Inflammatory macrophage treated with lipopolysaccharide for 4 hours (primary cell): ENCODE results near the gene PRSS33.

ENCODE experiments used
- DNase-seq: peaks from one replicate; pipeline ENCODE4 v3.0.0-alpha.2; 2020

Gene PRSS33

GRCh38 chr16:2795395-2796143, 8.2 kb upstream of the PRSS33 start:
- peak; percentile 46 for DNase-seq

GRCh38 chr16:2792940-2793339, 5.6 kb upstream of the PRSS33 start:
- DNase-seq = peak; percentile 52

- DNase-seq = no peak
These were observed 3.8 kb upstream of the PRSS33 start for GRCh38 chr16:2791174-2791573.

- DNase-seq = no peak
These were observed 3.3 kb upstream of the PRSS33 start for GRCh38 chr16:2790631-2791030.

- no peak for DNase-seq
These were observed 601 bp upstream of the PRSS33 start for GRCh38 chr16:2787961-2788360.

- DNase-seq = no peak
These were observed 571 bp downstream of the PRSS33 start for GRCh38 chr16:2786826-2787151.

- DNase-seq = no peak
These were observed 1.1 kb downstream of the PRSS33 start for GRCh38 chr16:2786061-2786825.

GRCh38 chr16:2785101-2785991, 2.0 kb downstream of the PRSS33 start:
- DNase-seq = no peak

- no peak for DNase-seq
These were observed 2.8 kb downstream of the PRSS33 start for GRCh38 chr16:2784358-2785100.

GRCh38 chr16:2783581-2784357, 3.6 kb downstream of the PRSS33 start:
- DNase-seq = no peak

- no peak for DNase-seq
These were observed 4.6 kb downstream of the PRSS33 start for GRCh38 chr16:2782583-2783351.

- DNase-seq = no peak
These were observed 7.1 kb downstream of the PRSS33 start for GRCh38 chr16:2779978-2780898.

GRCh38 chr16:2779151-2779920, 8.0 kb downstream of the PRSS33 start:
- no peak for DNase-seq

- no peak for DNase-seq
These were observed 8.8 kb downstream of the PRSS33 start for GRCh38 chr16:2778630-2778958.

GRCh38 chr16:2777903-2778629, 9.3 kb downstream of the PRSS33 start:
- no peak for DNase-seq

GRCh38 chr16:2777231-2777902, 10.0 kb downstream of the PRSS33 start, which contains the start of gene ELOB:
Gene ELOB (minus strand): TSS chr16:2777280. CDS start chr16:2777239, 41 bp downstream.
- peak; percentile 89 for DNase-seq

GRCh38 chr16:2776500-2777139, 10.7 kb downstream of the PRSS33 start:
- DNase-seq = peak; percentile 26
